Activated CD8-positive, alpha-beta memory T cell treated with anti-CD3 and anti-CD28 coated beads, Interleukin-2, amount 50 U/mL, for 48 hours (primary cell): ENCODE results near the gene MTMR3.
"Not testable (repeated sequence)": the region's sequence is repeated elsewhere in the genome, so short reads cannot be mapped to it uniquely, and the experiment has no call there.

Source experiments
- DNase-seq: peaks from one replicate; pipeline ENCODE4 v3.0.0-alpha.2; 2020

MTMR3 gene

DNA sequence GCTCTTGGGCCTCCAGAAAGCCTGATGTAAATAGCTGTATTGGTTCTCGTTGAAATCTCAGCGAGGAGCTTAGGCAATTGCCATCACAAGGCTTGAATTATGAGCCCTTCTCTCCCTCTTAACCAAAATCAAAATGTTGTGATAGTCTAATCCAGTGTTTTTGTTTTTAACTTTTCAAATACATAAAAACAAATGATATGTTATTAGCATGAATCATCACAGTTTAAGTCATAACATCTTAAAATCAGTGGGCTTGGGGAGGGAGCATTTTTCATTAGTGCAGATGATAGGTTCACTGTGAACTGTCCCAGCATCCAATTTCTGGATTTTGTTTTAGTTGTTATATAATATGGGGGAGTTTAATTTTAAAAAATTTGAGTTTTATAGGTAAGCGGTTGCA, 148.4 kb downstream of the MTMR3 start:
- DNase-seq: no peak

DNA sequence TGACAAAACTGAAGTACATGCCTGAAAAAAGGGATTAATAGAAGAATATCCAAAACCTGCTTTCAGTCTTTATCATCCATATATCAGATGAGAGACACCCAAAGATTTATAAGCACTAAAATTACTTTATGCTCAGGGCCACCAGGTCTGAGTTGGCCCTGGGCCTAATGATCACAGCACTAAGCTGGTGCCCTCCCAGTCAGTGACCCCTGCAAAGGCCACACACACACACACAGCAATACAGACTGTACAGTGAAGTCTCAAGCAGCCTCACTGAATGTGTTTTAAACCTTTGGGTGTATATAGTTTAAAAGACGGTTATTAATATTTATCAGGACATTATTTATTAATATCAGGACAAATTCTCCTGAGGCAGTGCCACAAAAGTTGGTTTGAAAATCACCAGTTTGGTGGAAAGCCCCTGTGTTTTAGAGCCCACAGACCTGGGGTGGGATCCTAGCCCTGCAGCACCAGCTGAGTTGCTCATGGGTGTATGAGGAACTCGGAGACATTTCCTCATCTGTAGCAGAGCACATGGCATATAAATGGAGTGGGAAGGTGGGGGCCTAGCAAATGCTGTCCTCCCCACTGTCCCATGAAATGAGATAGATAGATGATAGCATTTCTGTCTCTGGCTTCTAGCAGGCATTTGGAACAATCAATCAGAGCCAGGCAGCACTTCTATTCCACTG, 148.9 kb downstream of the MTMR3 start:
- no peak for DNase-seq

DNA sequence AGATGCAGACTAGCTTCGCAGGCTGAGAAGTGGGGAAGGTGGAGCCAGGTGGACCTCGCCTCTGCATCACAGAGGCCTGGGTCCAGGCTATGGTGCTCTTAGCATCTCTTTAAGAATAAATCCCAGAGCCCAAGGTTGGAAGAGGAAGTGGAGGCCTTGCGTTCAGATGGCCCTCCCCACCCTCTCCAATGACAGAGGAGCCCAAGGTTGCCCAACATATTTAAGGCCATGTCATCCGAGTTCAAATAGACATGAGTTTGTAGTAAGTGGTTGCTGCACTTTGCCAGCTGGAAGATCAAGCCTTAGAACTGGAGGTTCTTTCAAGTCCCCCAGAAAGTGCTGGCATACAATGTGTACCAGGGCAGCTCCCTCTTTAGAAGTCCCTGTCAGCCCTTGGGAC, 150.2 kb downstream of the MTMR3 start:
- DNase-seq: no peak

DNA sequence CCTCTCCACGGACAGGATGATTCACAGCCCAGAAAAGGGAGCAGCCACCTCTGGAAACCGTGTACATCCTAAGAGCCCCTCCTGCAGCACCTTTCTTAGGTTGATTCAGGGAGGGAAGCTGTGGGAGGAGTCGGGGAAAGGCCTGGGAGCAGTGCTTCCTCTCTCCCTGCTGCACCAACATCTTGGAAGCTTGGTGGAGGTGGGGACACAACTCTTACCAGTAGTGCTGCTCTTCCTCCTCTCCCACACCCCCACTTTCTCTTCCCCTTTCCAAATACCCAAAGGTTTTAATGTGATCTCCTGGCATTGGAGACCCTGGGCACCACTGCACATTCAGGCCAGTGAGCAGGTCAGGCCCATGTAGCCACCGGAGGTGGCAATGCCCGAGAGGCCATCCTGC, 150.9 kb downstream of the MTMR3 start:
- DNase-seq: no peak

DNA sequence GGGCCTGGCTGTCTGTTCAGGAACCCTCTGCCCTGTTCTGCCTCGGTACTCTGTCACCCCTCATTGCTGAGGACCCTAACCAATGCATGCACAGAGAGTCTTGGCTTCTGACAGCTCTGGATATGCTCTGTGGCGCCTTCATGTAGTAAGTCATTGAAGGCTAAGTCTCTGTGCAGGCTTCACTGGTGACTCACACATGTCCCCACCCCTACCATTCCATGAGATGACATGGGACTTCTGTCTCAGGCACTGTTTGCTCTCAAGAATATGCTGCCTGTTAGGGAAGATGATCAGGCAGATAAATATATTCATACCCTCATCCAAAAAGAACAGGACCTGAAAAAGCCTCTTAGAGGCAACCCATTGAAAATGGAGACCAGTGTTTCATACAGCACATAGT, 153.7 kb downstream of the MTMR3 start:
- DNase-seq: no peak

DNA sequence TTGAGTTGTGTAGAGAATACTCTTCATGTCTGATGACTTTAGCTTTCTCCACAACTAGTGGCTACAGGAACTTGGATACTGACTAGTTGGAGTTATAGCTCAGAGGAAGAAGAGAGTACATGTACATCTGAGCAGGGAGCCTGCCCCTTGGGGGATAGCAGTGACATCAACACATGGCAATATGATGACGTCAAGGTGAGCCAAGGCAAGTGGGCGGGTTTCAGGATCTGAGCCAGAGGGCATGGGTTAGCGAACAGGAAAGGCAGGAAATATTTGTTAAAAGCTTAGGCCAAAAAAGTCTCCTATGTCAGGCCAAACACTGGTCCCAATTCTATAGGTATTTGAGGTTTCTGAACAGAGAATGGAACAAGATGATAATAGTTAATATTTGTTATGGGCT, 155.2 kb downstream of the MTMR3 start:
- peak; percentile 29 for DNase-seq

DNA sequence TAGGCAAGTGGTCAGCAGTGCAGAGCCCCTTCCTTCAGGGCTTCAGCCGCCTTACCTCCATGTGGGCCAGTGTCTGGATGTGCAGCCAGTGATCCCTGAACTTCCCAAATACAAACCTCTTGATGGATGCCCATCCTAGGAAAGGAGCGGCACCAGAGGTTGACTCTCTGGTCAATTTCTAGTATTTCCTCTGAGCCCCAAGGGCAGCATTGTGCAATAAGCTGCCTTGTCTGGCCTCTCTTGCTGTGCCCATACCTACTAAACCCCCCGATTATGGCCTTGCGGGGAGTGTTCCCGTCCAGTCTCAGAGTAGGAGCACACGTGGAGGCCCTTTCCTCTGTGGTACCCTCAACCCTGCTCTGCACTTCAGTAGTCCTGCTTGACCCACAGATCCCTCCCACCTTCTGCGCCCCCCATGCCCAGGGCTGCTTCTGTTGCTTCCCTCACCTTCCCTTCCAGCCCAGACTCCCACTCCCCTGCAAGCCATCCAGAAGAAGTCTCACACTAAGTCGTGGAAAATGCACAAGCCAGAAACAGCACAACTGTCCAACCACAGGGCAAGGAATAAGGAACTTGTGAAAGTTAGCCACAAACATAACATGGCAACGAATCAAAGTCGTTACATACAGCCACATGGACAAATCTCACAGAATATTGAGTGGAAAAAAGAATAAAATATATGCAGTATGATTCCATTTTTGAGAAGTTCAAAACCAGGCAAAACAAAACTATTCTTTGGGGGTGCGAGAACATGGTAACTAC, 157.7 kb downstream of the MTMR3 start:
- DNase-seq: peak; percentile 29

DNA sequence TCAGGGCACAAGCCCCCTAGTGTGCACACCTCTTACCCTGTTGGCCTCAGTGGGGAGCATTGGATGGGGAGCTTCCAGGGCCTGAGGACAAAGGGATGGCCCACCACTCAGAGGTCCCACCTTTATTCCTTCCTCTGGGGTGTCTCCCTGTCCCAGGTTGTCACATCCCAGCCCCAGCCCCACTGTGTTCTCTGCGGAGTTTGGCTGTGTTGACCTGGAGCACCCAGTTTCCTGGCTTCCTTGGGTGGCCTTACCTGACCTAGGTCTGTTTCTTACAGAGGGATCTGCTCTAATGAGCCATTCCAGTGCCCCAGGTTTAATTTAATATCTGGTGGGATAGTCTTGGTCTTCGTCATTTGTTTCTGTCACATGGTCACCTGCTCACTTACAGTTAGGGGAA, 158.5 kb downstream of the MTMR3 start:
- DNase-seq: peak; percentile 41

DNA sequence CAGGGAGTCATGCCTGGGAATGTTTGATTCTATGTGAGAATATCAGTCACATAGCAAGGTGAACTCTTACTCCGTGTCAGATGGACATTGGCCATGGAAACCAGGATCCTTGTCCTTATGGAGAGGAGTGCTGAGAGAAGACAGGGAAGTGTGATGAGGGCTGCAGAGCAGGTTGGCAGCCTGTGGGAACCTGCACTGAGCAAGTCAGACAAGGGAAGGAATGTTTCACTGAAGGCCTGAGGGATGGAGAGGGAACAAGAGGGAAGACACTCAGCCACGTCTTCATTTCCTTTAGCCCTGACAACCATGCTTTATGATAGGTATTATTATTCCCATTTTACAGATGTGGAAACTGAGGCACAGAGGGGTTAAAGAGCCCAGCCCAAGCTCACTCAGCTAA, 158.9 kb downstream of the MTMR3 start:
- peak; percentile 8 for DNase-seq

DNA sequence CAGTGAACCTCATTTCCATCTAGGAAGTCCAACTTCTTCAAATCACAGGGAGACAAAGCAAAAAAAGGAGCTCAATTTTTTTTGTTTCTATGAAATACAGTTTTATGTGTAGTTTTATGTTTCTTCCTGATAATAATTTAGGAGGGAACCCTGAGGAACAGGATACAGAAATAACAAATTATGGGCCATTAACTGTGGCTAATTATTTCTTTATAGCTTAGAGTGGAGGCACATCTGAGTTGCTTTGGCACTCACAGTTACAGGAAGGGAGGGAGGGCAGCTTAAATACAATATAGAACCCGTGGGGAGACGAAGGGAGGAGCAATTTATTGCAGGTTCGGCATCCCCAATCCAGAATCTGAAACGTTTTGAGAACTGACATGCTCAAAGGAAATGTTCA, 160.2 kb downstream of the MTMR3 start:
- DNase-seq: no peak

DNA sequence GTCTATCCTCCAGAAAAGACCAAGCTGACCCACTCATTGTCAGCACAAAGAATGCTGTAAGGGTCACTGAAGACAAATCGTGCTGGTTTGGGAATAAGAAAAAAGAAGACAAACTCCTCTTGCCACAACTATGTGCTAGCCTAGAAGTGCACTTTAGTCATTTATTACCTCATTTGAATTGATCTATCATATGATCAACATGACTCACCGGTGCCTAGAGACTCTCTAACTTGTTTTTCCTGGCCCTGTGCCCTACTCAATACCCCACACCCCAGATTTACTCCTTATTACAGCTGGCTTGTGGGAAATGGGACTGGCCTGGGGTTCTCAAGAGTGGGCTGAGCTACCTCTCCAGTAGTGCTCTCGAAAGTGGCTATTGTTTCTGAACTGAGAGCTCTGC, 161.4 kb downstream of the MTMR3 start:
- DNase-seq: peak; percentile 40

DNA sequence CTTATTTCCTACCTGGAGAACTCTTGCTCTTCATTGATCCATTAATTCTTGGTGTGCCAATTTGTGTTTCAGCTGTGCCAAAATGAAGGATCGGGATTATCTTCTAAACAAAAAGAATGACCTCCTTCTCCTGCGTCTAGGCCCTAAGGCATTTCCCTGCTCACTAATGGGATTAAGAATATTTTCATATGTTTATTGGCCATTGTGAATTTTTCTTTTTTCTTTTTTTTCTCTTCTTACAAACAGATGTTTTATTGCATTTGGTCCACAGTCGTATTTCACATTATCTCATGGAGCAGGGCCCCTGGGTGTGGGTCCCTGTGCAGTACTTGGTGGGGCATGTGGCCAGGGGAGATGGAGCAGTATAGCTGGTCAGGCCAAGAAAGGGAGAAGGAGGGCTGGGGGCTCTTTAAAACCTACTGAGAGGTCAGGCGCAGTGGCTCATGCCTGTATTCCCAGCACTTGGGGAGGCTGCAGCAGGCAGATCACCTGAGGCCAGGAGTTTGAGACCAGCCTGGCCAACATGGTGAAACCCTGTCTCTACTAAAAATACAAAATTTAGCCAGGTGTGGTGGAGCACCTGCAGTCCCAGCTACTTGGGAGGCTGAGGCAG, 162.0 kb downstream of the MTMR3 start:
- peak; percentile 20 for DNase-seq

DNA sequence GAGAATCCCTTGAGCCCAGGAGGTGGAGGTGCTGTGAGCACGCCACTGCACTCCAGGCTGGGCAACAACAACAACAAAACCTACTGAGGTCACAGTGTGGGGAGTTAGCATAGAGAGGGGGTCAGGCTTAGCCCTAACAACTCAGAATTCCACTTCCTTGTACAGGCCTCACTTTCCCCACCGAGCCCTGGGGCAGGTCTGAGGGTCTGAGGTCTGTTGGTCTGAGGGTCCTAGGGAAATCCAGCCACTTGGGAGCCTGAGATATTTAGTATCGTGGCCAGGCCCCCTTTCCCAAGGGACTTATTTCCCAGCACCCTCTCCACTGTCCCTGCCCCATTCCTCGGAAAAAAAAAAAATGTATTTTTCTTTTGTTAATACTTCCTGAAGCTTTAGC, 162.5 kb downstream of the MTMR3 start:
- DNase-seq: peak; percentile 20

DNA sequence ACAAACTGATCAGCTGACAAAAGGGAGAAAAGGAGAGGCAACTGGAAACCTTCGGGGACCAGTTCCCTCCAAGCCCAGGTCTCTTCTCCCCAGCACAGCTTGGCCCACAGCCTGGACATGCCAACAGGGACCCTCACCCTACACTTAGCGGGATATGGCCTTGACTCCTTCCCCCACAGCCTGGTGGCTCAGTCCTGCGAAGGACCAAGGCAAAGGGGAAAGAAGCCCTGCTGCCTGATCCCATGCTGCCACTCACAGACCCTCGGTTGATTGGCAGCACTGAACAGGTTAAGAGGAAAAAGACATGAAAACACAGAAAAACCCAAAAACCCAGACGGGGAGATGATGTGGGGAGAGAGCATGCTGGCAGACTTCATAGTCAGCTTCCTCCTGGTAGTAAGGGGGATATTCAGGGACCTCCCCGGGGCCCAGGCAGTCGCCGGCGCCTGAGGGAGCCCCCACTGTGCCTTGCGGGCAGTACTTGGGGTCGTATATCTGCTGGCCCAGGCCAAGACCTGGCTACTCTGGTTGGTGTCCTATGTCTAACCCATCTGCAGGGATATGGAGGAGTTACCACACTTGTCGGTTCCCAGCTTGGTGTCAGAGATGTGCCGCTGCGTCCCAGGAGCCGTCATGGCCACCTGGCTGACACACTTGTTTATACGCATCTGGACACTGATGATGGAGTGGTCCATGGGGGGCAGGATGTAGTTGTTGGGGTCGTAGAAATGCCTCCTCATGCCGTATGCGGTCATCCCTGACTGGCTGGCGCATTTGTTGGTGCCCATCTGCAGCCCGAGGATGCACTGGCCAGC, 163.1 kb downstream of the MTMR3 start:
- DNase-seq: peak; percentile 33

DNA sequence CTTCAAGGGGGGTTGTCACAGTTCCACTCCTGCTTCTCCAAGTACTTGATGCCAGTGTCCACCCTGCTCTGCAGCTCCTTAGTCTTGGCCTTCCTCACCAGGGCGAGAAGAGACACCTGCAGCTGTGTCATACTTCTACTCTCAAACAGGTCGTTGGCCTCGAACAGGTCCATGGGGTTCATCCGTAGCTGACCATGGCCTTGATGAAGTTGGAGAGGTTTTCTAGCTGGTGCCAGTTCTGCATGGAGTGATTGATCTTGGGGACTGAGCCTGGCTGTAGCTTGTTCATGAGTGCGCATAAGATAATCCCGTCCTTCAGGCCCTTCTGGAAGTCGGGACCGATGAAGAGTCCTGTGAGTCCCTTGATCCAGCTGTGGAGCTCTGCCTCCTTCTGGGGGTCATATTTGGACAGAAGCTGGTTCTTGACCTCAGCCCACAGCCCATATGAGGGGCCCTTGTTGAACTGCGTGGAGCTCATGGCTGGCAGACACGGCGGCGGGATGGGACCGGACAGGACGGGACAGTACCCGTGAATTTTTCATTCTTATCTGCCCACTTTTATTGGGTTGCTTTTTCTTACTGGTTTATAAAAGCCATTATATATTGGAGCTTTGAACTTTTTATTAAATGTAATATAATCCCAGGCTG, 163.9 kb downstream of the MTMR3 start:
- DNase-seq: peak; percentile 32

DNA sequence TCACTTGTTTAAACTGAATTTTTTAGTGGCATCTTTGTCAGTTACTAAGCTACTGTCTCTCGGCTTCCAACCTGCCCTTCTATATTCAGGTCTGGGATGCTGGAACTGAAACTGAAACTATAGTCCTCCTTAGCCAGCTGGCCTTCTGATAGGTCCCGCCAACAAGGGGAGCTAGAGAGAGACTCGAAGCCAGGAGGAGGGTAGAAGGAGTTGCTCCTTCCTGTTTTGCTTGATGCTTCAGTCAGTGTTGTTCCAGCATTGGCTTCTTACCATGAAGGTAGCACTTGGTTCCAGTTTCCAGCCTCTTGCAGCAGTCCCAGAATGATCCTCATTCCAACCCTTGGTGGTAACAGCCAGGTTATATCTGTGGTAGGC, 164.4 kb downstream of the MTMR3 start:
- peak; percentile 22 for DNase-seq

DNA sequence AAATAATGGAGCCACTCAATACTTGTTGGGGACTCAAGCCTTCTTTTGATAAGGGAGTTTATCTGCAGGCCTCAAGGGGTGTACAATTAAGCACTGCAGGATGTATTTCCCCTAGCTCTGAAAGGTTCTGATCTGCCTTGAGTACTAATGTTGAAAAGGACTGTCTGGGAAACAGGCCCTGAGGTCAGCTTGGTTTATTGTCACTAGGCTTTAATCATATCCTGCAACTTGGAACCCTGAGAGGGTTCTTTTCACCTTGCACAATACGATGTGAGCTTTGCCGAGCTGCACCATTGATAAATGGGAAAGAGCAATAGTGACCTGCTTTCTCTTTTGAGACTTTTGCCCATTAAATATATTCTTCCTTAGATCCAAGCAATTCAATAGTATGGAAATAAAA, 165.7 kb downstream of the MTMR3 start:
- no peak for DNase-seq

DNA sequence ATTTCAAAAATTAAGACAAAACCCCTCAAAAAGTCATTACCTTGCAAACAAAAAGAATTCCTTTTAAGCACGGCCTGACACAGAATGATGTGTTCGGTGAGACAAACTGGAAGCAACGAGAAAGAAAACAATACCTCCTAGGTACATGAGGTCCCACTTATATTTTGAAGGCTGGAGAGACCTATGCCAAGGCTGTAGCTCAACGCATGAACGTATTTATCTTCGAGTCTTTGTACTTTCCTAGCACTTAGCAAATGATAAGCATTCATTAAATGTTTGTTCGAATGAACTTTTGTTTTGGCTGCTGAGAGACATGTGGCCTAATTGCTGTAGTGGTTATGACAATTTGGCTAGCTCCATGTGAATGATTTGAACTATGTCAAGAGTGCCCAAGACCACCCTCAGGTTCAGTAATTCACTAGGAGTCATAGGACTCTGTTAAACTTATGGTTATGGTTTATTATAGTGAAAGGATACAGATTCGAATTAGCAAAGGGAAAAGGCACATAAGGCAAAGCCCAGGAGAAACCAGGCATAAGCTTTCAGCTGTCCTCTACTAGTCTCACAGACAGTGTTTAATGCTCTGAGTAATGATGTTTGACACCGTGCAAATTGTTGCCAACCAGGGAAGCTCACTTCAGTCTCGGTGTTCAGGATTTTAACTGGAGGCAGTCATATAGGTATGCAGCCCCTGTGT, 171.2 kb downstream of the MTMR3 start:
- DNase-seq: no peak

DNA sequence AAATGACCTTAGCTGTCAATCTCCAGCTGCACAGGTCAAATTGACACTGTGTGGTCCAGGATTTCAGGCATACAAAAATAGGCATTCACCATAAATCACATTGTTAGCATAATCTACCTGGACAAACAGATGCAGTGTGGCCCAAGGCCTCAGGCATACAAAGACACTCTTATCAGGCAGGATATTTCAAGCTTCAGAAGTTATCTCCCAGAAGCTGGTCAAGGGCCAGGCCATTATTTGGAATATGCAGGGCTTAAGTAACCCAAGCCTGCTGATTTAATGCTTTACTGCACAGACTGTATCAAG, 171.7 kb downstream of the MTMR3 start:
- DNase-seq: no peak

DNA sequence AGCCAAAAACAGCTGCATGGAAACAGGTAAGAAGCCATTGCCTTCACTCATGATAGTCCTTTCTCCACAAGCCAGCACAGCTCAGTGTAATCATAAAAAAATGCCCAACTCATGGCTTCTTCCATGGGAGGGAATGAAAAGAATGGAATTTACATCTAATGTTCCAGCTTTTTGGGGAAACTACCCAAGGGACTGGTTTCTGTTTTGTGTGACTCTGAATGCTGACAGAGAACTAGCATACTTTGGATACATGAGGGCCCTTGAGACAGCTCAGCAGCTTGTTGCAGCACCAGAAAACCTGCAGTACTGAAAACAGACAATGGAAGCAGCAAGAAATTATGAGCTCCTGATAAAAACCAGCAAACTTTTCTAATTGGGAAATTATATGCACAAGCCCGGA, 173.0 kb downstream of the MTMR3 start:
- DNase-seq: no peak

DNA sequence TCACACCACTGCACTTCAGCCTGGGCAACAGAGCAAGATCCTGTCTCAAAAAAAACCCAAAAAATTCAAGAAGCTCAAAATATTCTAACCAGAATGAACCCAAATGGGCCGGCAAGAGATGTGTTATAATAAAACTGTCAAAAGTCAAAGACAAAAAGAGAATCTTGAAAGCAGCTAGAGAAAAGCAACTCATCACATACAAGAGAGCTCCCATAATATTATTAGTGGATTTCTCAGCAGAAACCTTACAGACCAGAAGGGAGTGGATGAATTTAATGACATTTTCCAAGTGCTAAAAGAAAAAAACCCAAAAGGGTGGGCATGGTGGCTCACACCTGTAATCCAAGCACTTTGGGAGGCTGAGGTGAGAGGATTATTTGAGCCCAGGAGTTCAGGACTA, 174.4 kb downstream of the MTMR3 start:
- DNase-seq: no peak

DNA sequence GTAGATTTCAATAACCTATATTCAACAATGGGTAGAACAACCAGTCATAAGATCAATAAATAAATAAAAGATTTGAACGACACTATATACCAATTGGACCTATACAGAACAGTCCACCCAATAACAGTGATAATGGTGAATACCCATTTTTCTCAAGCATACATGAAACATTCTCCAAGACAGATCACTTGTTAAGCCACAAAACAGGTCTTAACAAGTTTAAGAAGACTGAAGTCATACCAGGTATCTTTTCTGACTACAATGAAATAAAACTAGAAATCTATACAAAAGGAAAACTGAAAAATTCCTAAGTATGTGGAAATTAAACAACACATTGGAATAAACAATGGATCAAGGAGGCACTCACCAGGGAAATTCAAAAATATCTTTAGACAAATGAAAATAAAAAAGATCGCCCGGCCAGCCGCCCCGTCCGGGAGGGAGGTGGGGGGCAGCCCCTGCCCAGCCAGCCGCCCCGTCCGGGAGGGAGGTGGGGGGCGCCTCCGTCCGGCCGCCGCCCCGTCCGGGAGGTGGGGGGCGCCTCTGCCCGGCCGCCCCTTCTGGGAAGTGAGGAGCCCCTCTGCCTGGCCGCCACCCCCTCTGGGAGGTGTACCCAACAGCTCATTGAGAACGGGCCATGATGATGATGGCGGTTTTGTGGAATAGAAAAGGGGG, 176.5 kb downstream of the MTMR3 start:
- not testable (repeated sequence) for DNase-seq
